ENCODE measurements around the gene ZNF501.
A peak's percentile ranks its signal among the peaks of the same experiment; 100 is the strongest.

Gene ZNF501

GRCh38 chr3:44729384-44729910 is at the start of gene ZNF501:
Gene ZNF501 (plus strand): TSS chr3:44729635. CDS start chr3:44734422, 4,787 bp downstream.
- DNase-seq (ENCODE audit: low read depth, low spot score): peak; percentile 67

GRCh38 chr3:44680921-44681455 is 48.4 kb upstream of the ZNF501 start:
- no peak for DNase-seq (ENCODE audit: low read depth, low spot score)

GRCh38 chr3:44682182-44682896 is 47.1 kb upstream of the ZNF501 start:
- no peak for DNase-seq (ENCODE audit: low read depth, low spot score)

- peak; percentile 7 for DNase-seq (ENCODE audit: low read depth, low spot score)
Observed at GRCh38 chr3:44685128-44685800, 44.2 kb upstream of the ZNF501 start.

GRCh38 chr3:44687898-44688297 is 41.5 kb upstream of the ZNF501 start:
- DNase-seq (ENCODE audit: low read depth, low spot score): no peak

GRCh38 chr3:44712455-44713075 is 16.9 kb upstream of the ZNF501 start, which contains the start of gene ZNF502:
Gene ZNF502 (plus strand): TSS chr3:44712660. CDS start chr3:44720262, 7,602 bp downstream.
- DNase-seq (ENCODE audit: low read depth, low spot score): peak; percentile 21

- no peak for DNase-seq (ENCODE audit: low read depth, low spot score)
Observed at GRCh38 chr3:44721231-44722102, 8.0 kb upstream of the ZNF501 start.

GRCh38 chr3:44722103-44722401 is 7.4 kb upstream of the ZNF501 start:
- DNase-seq (ENCODE audit: low read depth, low spot score): no peak

- no peak for DNase-seq (ENCODE audit: low read depth, low spot score)
Observed at GRCh38 chr3:44734646-44735168, 5.3 kb downstream of the ZNF501 start.

- no peak for DNase-seq (ENCODE audit: low read depth, low spot score)
Observed at GRCh38 chr3:44761101-44761423, 31.6 kb downstream of the ZNF501 start.

GRCh38 chr3:44761424-44762169 is 32.2 kb downstream of the ZNF501 start, which contains the start of the genes KIAA1143 and KIF15:
Gene KIAA1143 (minus strand): TSS chr3:44761619. CDS start chr3:44761602, 17 bp downstream.
Gene KIF15 (plus strand): TSS chr3:44761794. CDS start chr3:44761866, 72 bp downstream.
- DNase-seq (ENCODE audit: low read depth, low spot score): peak; percentile 95

GRCh38 chr3:44762170-44762677 is 32.8 kb downstream of the ZNF501 start:
- DNase-seq (ENCODE audit: low read depth, low spot score): no peak

- no peak for DNase-seq (ENCODE audit: low read depth, low spot score)
Observed at GRCh38 chr3:44762690-44763089, 33.3 kb downstream of the ZNF501 start.

- no peak for DNase-seq (ENCODE audit: low read depth, low spot score)
Observed at GRCh38 chr3:44764248-44764647, 34.8 kb downstream of the ZNF501 start.

- no peak for DNase-seq (ENCODE audit: low read depth, low spot score)
Observed at GRCh38 chr3:44771424-44772098, 42.1 kb downstream of the ZNF501 start.

- DNase-seq (ENCODE audit: low read depth, low spot score): no peak
Observed at GRCh38 chr3:44772099-44772442, 42.6 kb downstream of the ZNF501 start.

- no peak for DNase-seq (ENCODE audit: low read depth, low spot score)
Observed at GRCh38 chr3:44782891-44783290, 53.5 kb downstream of the ZNF501 start.

All from activated CD4-positive, CD25-positive, alpha-beta regulatory T cell treated with anti-CD3 and anti-CD28 coated beads, Interleukin-2, amount 50 U/mL, for 16 hours (primary cell).